ENCODE results near the gene SCGB3A2.

GRCh38 chr5:147836439-147836838 lies 42.1 kb upstream of the SCGB3A2 start:
- TF ChIP-seq POLR2A (IDR thresholded peaks at IDR 0.05) (no peak), CTCF (IDR thresholded peaks at IDR 0.05) (no peak)
